MM.1S (cell line): ENCODE results near the gene PLPPR2.
"Not testable (repeated sequence)": the region's sequence is repeated elsewhere in the genome, so short reads cannot be mapped to it uniquely, and the experiment has no call there.

ENCODE experiments used
- DNase-seq: peaks from one replicate; pipeline ENCODE4 v3.0.0-alpha.2; 2015
- H2AFZ ChIP-seq: fragments of 300-600 bp; sonication (generic); 2 replicates; pipeline ENCODE4 v1.6.0; 2016; ENCODE audit warnings: antibody characterized with exemption, low read length
- H3F3A ChIP-seq: fragments of 300-600 bp; sonication (generic); 2 replicates; pipeline ENCODE4 v1.6.1; 2016; ENCODE audit warnings: mild to moderate bottlenecking, antibody characterized with exemption, low read length, moderate library complexity, mixed read lengths; ENCODE audit not compliant: insufficient read depth
- H3K27ac ChIP-seq: fragments of 300-600 bp; sonication (generic); 2 replicates; pipeline ENCODE4 v1.5.1; 2016; ENCODE audit warnings: mild to moderate bottlenecking, low read length
- H3K27me3 ChIP-seq: fragments of 300-600 bp; sonication (generic); replicated peaks from 2 replicates; pipeline ENCODE4 v1.6.0; 2016; ENCODE audit warnings: low read length; ENCODE audit not compliant: insufficient read depth
- H3K36me3 ChIP-seq: fragments of 300-600 bp; sonication (generic); replicated peaks from 2 replicates; pipeline ENCODE4 v1.6.1; 2016; ENCODE audit warnings: mild to moderate bottlenecking, low read length, mixed read lengths; ENCODE audit not compliant: insufficient read depth
- H3K4me1 ChIP-seq: fragments of 300-600 bp; sonication (generic); 2 replicates; pipeline ENCODE4 v1.6.1; 2016; ENCODE audit warnings: low read length, mixed read lengths
- H3K4me2 ChIP-seq: fragments of 300-600 bp; sonication (generic); 2 replicates; pipeline ENCODE4 v1.6.0; 2016; ENCODE audit warnings: low read depth, low read length
- H3K4me3 ChIP-seq: fragments of 300-600 bp; sonication (generic); 2 replicates; pipeline ENCODE4 v1.5.1; 2016; ENCODE audit warnings: low read length, mixed read lengths
- H3K79me2 ChIP-seq: fragments of 300-600 bp; sonication (generic); 2 replicates; pipeline ENCODE4 v1.6.1; 2016; ENCODE audit warnings: mixed run types, low read length, mixed read lengths
- H3K9ac ChIP-seq: fragments of 300-600 bp; sonication (generic); 2 replicates; pipeline ENCODE4 v1.6.1; 2016; ENCODE audit warnings: low read length, mixed read lengths
- H3K9me2 ChIP-seq: fragments of 300-600 bp; sonication (generic); replicated peaks from 2 replicates; pipeline ENCODE4 v1.6.1; 2016; ENCODE audit warnings: mild to moderate bottlenecking, low read length, mixed read lengths; ENCODE audit not compliant: insufficient read depth
- H3K9me3 ChIP-seq: fragments of 300-600 bp; sonication (generic); replicated peaks from 2 replicates; pipeline ENCODE4 v1.6.1; 2016; ENCODE audit warnings: mild to moderate bottlenecking, low read length, mixed read lengths; ENCODE audit not compliant: insufficient read depth
- H4K20me1 ChIP-seq: fragments of 300-600 bp; sonication (generic); 2 replicates; pipeline ENCODE4 v1.6.1; 2016; ENCODE audit warnings: mild to moderate bottlenecking, low read length, moderate library complexity, mixed read lengths; ENCODE audit not compliant: insufficient read depth
- EZH2 ChIP-seq: fragments of 300-600 bp; sonication (generic); optimal IDR thresholded peaks from 2 replicates; pipeline ENCODE3; 2017; ENCODE audit warnings: low read depth, mild to moderate bottlenecking, antibody characterized with exemption, low read length, mixed read lengths
- EZH2phosphoT487 ChIP-seq: fragments of 300-600 bp; sonication (generic); IDR thresholded peaks from 2 replicates; pipeline ENCODE4 v1.6.1; 2018; ENCODE audit warnings: antibody characterized with exemption, low read length
- TF ChIP-seq, protein P1 (sequence below): fragments of 300-600 bp; sonication (generic); IDR thresholded peaks from 2 replicates; pipeline ENCODE4 v1.5.1; 2016; ENCODE audit warnings: antibody characterized with exemption, low read length, mixed read lengths

PLPPR2 gene

GRCh38 chr19:11355160-11356073 is at the start of gene PLPPR2:
TSS of gene PLPPR2 (plus strand) at chr19:11355432. CDS start at chr19:11357674, 2,242 bp downstream.
- Histone ChIP-seq H2AFZ (peak within 1 kb of the TSS; percentile 52; the same call in 1 of the 2 replicates), H3K9me2 (no peaks in the 10 kb centered on the region), H3K4me3 (peak within 1 kb of the TSS; percentile 51; the same call in 1 of the 2 replicates), H3F3A (no peaks in the 10 kb centered on the region), H3K79me2 (no peaks in the 10 kb centered on the region), H3K4me1 (no peaks in the 10 kb centered on the region), H3K27me3 (peaks cover 31% of the 10 kb centered on the region), H3K4me2 (peak within 1 kb of the TSS; percentile 68), H3K9me3 (no peaks in the 10 kb centered on the region), H3K9ac (no peak within 1 kb of the TSS), H4K20me1 (no peaks in the 10 kb centered on the region), H3K36me3 (no peaks in the 10 kb centered on the region), H3K27ac (no peak within 1 kb of the TSS)
- TF ChIP-seq EZH2, result no peak
- no peak for TF ChIP-seq EZH2phosphoT487
- TF ChIP-seq, protein P1, sequence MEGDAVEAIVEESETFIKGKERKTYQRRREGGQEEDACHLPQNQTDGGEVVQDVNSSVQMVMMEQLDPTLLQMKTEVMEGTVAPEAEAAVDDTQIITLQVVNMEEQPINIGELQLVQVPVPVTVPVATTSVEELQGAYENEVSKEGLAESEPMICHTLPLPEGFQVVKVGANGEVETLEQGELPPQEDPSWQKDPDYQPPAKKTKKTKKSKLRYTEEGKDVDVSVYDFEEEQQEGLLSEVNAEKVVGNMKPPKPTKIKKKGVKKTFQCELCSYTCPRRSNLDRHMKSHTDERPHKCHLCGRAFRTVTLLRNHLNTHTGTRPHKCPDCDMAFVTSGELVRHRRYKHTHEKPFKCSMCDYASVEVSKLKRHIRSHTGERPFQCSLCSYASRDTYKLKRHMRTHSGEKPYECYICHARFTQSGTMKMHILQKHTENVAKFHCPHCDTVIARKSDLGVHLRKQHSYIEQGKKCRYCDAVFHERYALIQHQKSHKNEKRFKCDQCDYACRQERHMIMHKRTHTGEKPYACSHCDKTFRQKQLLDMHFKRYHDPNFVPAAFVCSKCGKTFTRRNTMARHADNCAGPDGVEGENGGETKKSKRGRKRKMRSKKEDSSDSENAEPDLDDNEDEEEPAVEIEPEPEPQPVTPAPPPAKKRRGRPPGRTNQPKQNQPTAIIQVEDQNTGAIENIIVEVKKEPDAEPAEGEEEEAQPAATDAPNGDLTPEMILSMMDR, result no peak
- DNase-seq, result peak; percentile 88

DNA sequence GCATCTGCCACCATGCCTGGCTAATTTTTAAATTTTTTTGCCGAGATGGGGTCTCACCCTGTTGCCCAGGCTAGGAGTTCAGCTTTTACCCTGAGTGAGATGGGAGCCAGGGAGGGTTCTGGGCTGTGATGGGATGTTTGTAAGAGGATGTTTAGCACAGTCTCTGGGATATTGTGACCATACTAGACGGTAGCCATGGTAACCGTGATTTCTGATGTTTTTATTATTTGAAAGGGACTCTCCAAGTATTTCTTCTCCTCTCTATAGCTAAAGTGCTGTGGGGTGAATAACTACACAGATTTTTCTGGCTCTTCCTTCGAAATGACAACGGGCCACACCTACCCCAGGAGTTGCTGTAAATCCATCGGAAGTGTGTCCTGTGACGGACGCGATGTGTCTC is 48.9 kb upstream of the PLPPR2 start:
- no peak overlapping the region for H3K27ac ChIP-seq
- no peaks in the 10 kb centered on the region for H3K9me2 ChIP-seq
- H3K4me3 ChIP-seq, result no peak overlapping the region
- H3K9ac ChIP-seq, result no peak overlapping the region
- DNase-seq, result no peak
- no peaks in the 10 kb centered on the region for H3K9me3 ChIP-seq
- H2AFZ ChIP-seq, result no peak overlapping the region
- no peaks in the 10 kb centered on the region for H3F3A ChIP-seq
- H3K79me2 ChIP-seq, result no peaks in the 10 kb centered on the region
- TF ChIP-seq EZH2phosphoT487 (no peak), EZH2 (no peak)
- TF ChIP-seq, protein P1, result no peak
- no peak overlapping the region for H3K4me2 ChIP-seq
- no peaks in the 10 kb centered on the region for H4K20me1 ChIP-seq
- no peaks in the 10 kb centered on the region for H3K4me1 ChIP-seq
- H3K27me3 ChIP-seq, result peaks cover 38% of the 10 kb centered on the region
- no peaks in the 10 kb centered on the region for H3K36me3 ChIP-seq

GRCh38 chr19:11320278-11320995 is 34.8 kb upstream of the PLPPR2 start:
- H3K9me3 ChIP-seq, H3K36me3 ChIP-seq, H3K4me3 ChIP-seq, H3K27ac ChIP-seq, H3K27me3 ChIP-seq, H3K9ac ChIP-seq, H2AFZ ChIP-seq, H3K79me2 ChIP-seq, H3K4me2 ChIP-seq, H3K4me1 ChIP-seq, H4K20me1 ChIP-seq, H3F3A ChIP-seq, DNase-seq, H3K9me2 ChIP-seq: not testable (repeated sequence)
